Vagina (tissue), 2 donors: ENCODE data around the gene GTPBP1.

ENCODE experiments used
- POLR2A ChIP-seq, 2 donors: fragments of 450-650 bp; IDR thresholded peaks; one replicate each; pipeline ENCODE4 v1.6.1; 2017; ENCODE audit warnings: antibody characterized with exemption in 2 of 2, mild to moderate bottlenecking in 2 of 2, moderate library complexity in 2 of 2
- TF ChIP-seq, protein P1 (sequence below), 3 experiments: fragments of 450-650 bp in 2 of 3; fragments of 200-600 bp in 1 of 3; sonication (generic) in 1 of 3; IDR thresholded peaks; one replicate each; pipeline ENCODE4 v1.5.1; 2017 to 2019; ENCODE audit warnings: antibody characterized with exemption in 3 of 3, mild to moderate bottlenecking in 2 of 3, moderate library complexity in 2 of 3

DNA sequence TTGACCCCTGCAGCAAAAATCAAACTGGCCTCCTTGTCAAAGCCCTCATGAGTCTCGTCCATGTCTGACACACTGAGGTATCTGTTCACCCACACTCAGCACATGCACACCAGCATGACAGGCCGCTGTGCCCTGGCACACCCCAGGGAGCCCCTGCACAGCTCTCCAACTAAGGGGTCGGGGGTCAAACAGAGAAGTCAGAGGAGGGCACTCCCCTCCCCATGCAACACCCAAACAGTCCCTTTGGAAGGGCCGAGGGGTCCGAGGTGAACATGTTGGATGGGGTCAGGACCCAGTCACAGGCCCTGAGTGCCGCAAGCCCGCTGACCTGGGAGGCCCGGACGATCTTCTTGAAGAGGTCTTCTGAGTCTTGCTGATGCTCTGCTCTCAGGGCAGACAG, 35.4 kb downstream of the GTPBP1 start:
- TF ChIP-seq POLR2A (IDR thresholded peaks at IDR 0.05), result no peak
- TF ChIP-seq, protein P1, sequence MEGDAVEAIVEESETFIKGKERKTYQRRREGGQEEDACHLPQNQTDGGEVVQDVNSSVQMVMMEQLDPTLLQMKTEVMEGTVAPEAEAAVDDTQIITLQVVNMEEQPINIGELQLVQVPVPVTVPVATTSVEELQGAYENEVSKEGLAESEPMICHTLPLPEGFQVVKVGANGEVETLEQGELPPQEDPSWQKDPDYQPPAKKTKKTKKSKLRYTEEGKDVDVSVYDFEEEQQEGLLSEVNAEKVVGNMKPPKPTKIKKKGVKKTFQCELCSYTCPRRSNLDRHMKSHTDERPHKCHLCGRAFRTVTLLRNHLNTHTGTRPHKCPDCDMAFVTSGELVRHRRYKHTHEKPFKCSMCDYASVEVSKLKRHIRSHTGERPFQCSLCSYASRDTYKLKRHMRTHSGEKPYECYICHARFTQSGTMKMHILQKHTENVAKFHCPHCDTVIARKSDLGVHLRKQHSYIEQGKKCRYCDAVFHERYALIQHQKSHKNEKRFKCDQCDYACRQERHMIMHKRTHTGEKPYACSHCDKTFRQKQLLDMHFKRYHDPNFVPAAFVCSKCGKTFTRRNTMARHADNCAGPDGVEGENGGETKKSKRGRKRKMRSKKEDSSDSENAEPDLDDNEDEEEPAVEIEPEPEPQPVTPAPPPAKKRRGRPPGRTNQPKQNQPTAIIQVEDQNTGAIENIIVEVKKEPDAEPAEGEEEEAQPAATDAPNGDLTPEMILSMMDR (IDR thresholded peaks at IDR 0.05), result no peak
